ENCODE data around the gene MT1A. TPM values are rescaled to one million over a fixed set of nuclear protein-coding genes. Genes with fewer than 3 reads are reported as not detected.

Gene MT1A
- total RNA-seq, 4 donors from 2014 or later = 18.8 to 365 (median 93.3) TPM; not detected in 1

GRCh38 chr16:56604966-56605365 lies 33.5 kb upstream of the MT1A start:
- TF ChIP-seq CTCF (IDR thresholded peaks at IDR 0.05) = no peak
- TF ChIP-seq POLR2A (IDR thresholded peaks at IDR 0.05) = no peak
- no peak for TF ChIP-seq EP300 (IDR thresholded peaks at IDR 0.05)
- Histone ChIP-seq H3K27ac (peak overlapping the region in 3 of 4 donors; percentile 76 to 97 (median 90)), H3K4me1 (peaks cover 0 to 40% (median 18%) of the 10 kb centered on the region in 4 donors), H3K9me3 (no peaks in the 10 kb centered on the region), H3K4me3 (no peak overlapping the region), H3K27me3 (no peaks in the 10 kb centered on the region), H3K36me3 (peaks cover 0 to 5% (median 0%) of the 10 kb centered on the region in 3 donors)
- WGBS, 2 donors = 81 to 85% methylated on average over 4 of the region's 4 CpGs
- DNase-seq (ENCODE audit: low spot score in 2 of 2) = no peak

- WGBS, 2 donors = 90 to 100% methylated on average over 1 of the region's 1 CpG
- TF ChIP-seq EP300 (IDR thresholded peaks at IDR 0.05) = no peak
- Histone ChIP-seq H3K27ac (peak overlapping the region; percentile 76 to 97 (median 93)), H3K36me3 (peaks cover 0 to 5% (median 0%) of the 10 kb centered on the region in 3 donors), H3K27me3 (no peaks in the 10 kb centered on the region), H3K4me3 (no peak overlapping the region), H3K9me3 (no peaks in the 10 kb centered on the region), H3K4me1 (peaks cover 0 to 45% (median 20%) of the 10 kb centered on the region in 4 donors)
- DNase-seq (ENCODE audit: low spot score in 2 of 2) = no peak
Observed at GRCh38 chr16:56605475-56605874, 33.0 kb upstream of the MT1A start.

GRCh38 chr16:56606071-56606475 lies 32.4 kb upstream of the MT1A start:
- Histone ChIP-seq H3K36me3 (peaks cover 0 to 5% (median 0%) of the 10 kb centered on the region in 3 donors), H3K4me3 (no peak overlapping the region), H3K27me3 (no peaks in the 10 kb centered on the region), H3K4me1 (peaks cover 0 to 51% (median 26%) of the 10 kb centered on the region in 4 donors), H3K9me3 (no peaks in the 10 kb centered on the region), H3K27ac (peak overlapping the region; percentile 76 to 97 (median 93))
- 64% methylated on average over 3 of the region's 3 CpGs for WGBS, 2 donors
- peak in 1 of 2 donors; percentile 47 for DNase-seq (ENCODE audit: low spot score in 2 of 2)
- TF ChIP-seq EP300 (IDR thresholded peaks at IDR 0.05) = no peak
- TF ChIP-seq CTCF (IDR thresholded peaks at IDR 0.05) = no peak
- no peak for TF ChIP-seq POLR2A (IDR thresholded peaks at IDR 0.05)

- WGBS, 2 donors = 14 to 21% methylated on average over 8 of the region's 8 CpGs
- Histone ChIP-seq H3K9me3 (no peaks in the 10 kb centered on the region), H3K27me3 (no peaks in the 10 kb centered on the region), H3K4me3 (peak overlapping the region in 1 of 4 donors; percentile 20), H3K4me1 (peaks cover 0 to 56% (median 29%) of the 10 kb centered on the region in 4 donors), H3K27ac (peak overlapping the region; percentile 76 to 97 (median 93)), H3K36me3 (peaks cover 0 to 5% (median 0%) of the 10 kb centered on the region in 3 donors)
- DNase-seq (ENCODE audit: low spot score in 2 of 2) = peak in 1 of 2 donors; percentile 74
- TF ChIP-seq EP300 (IDR thresholded peaks at IDR 0.05) (peak in 1 of 2 donors; percentile 68), POLR2A (IDR thresholded peaks at IDR 0.05) (no peak)
Observed at GRCh38 chr16:56606476-56607108, 31.9 kb upstream of the MT1A start.

GRCh38 chr16:56607109-56607618 lies 31.3 kb upstream of the MT1A start:
- peak overlapping the region in 2 of 4 donors; percentile 66 to 69 for H3K4me3 ChIP-seq
- peak; percentile 62 to 82 for DNase-seq (ENCODE audit: low spot score in 2 of 2)
- H3K27me3 ChIP-seq = no peaks in the 10 kb centered on the region
- TF ChIP-seq POLR2A (IDR thresholded peaks at IDR 0.05) (peak in 1 of 2 donors; percentile 25), EP300 (IDR thresholded peaks at IDR 0.05) (peak; percentile 95 to 98), CTCF (IDR thresholded peaks at IDR 0.05) (no peak)
- WGBS, 2 donors = 35 to 42% methylated on average over 13 to 14 of the region's 14 CpGs
- H3K4me1 ChIP-seq = peaks cover 0 to 62% (median 32%) of the 10 kb centered on the region in 4 donors
- H3K9me3 ChIP-seq = no peaks in the 10 kb centered on the region
- H3K36me3 ChIP-seq = peaks cover 0 to 5% (median 0%) of the 10 kb centered on the region in 3 donors
- peak overlapping the region; percentile 76 to 97 (median 93) for H3K27ac ChIP-seq

- H3K27ac ChIP-seq = peak overlapping the region; percentile 76 to 97 (median 93)
- peaks cover 0 to 5% (median 0%) of the 10 kb centered on the region in 3 donors for H3K36me3 ChIP-seq
- no peak for TF ChIP-seq POLR2A (IDR thresholded peaks at IDR 0.05)
- no peak for TF ChIP-seq EP300 (IDR thresholded peaks at IDR 0.05)
- TF ChIP-seq CTCF (IDR thresholded peaks at IDR 0.05) = no peak
- peaks cover 0 to 64% (median 32%) of the 10 kb centered on the region in 4 donors for H3K4me1 ChIP-seq
- H3K9me3 ChIP-seq = no peaks in the 10 kb centered on the region
- 67 to 70% methylated on average over 2 of the region's 2 CpGs for WGBS, 2 donors
- H3K27me3 ChIP-seq = no peaks in the 10 kb centered on the region
- no peak for DNase-seq (ENCODE audit: low spot score in 2 of 2)
- peak overlapping the region; percentile 62 to 69 (median 66) for H3K4me3 ChIP-seq
Observed at GRCh38 chr16:56607675-56608042, 30.8 kb upstream of the MT1A start.

All from tibial nerve (tissue), 4 donors.